HG03469 (cell line): ENCODE data around the gene LAMA4.

Source experiments
- ATAC-seq: cut with Tn5 transposase; IDR thresholded peaks from one replicate; pipeline ENCODE4 v1.9.1; 2021; ENCODE audit warnings: mild to moderate bottlenecking, moderate library complexity, moderate number of reproducible peaks; ENCODE audit not compliant: unreplicated experiment

The LAMA4 gene

DNA sequence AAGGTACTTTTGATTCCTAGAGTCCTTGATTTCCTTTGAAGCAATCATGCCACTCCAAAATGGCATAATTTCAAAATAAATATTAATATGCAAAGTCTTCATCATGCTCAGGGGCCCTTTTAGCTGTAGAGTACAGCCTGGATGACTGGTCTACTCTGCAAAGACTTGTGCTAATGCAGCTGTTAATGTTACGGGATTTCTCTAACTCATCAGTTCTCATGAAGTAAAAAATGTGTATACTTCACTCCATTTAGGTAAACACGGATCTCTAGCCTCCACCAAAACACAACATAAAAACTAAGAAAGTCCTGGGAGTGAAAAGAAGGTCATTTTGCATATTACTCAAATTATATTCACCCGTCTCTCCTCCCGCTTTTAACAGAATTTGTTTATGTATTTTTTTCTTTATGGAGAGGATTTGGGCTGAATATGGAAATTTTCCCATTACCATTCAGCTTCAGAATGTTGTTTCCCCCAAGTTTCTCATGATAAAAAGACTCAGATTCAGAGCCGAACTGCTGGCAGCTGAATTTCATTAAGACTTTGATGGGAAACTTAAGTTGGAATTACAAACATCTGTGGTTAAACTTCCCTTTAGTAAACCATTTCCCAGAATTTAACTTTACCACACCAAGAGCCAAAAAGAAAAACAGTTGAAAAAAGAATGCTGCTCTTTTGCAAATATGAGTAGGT lies 8.7 kb downstream of the LAMA4 start:
- ATAC-seq = no peak

DNA sequence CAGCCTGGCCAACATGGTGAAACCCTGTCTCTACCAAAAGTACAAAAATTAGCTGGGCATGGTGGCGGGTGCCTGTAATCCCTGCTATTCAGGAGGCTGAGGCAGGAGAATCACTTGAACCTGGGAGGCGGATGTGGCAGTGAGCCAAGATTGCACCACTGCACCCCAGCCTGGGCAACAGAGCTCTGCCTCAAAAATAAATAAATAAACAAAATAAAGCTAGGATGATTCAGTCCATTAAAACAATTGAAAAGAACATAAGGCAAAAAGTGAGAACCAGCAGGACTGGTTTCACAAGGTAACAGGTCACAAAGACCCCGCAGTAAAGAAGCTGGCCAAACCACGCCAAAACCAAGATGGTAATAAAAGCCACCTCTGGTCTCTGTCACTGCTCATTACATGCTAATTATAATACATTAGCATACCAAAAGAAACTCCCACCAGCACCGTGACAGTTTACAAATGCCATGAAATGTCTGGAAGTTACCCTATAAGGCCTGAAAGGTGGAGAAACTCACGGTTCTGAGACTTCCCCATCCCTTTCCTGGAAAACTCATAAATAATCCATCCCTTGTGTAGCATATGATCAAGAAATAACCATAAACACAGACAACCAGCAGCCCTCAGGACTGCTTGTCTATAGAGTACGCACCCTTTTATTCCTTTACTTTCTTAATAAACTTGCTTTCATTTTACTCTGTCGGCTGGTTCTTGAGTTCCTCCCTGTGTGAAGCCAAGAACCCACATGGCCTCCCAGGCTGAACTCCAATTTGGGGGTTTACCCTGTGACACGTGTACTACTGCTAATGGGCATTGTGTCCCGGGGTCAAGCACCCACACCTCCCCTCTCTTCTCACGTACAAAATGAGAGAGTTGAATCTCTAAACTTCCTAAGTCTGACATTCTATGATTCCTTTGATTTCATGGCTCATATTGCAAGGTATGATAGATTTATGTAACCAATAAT lies 10.2 kb downstream of the LAMA4 start:
- no peak for ATAC-seq

DNA sequence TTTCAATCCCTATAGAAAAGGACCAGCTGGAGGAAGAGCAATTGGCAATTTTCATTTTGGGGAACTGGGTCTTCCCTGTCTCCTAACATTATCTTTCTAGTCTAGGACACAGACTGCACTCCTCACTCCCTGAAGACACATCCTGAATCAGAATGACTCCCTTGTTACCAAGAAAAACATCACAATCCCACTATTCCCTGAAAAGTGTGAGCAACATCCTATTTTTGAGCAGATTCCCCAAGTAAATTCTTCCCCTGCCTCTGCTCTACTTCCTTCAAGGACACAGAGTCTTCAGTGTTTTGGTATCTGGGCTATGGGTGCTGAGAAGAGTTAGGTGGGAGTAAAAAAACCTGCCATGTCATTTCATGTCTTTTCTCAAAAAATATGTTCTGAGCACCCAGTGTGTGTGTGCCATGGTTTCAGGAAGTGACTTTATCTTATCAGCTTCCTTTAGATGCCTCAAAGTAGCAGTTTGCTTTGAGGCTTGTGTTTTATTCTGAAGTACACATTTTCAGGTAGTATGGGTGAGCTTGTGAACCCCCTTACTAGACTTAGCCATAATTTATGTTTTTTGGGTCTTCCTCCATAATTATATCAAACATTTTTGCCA lies 12.4 kb downstream of the LAMA4 start:
- ATAC-seq = no peak

DNA sequence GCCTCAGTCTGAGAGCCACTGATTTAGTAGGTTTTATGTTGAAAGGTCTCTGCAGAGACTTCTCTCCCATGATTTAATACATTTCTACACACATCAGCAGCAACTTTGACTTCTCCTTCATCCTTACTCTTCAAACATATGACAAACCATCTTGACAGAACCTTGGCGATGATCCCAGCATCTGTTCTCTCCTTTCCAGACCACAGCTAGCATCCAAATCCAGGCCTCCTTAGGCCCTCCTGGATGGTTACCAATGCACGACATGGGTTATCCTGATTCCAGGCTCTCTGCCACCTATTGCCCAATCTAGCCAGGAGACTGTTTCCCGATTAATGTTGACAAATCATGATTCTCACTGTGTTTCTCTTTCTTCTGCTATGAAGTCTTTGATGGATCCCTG lies 16.8 kb downstream of the LAMA4 start:
- no peak for ATAC-seq

DNA sequence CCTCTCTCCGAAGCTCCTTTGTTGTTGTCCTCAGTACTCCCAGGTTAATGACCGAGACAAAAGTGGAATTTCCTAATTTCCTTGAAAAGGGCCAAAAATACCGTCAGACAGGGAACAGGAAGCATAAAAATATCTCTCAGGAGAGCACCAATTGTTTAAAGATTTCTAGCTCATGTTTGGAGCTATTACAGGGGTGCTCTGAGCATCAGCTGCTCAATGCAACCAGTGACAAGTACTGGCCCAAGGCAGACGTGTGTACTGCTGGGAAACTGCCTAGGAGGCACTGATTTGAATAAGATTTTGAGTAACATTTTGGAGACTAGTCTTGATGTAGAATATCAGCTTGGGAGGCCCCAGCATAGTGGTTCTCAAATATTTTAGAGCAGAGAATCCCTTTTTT lies 17.3 kb downstream of the LAMA4 start:
- no peak for ATAC-seq

DNA sequence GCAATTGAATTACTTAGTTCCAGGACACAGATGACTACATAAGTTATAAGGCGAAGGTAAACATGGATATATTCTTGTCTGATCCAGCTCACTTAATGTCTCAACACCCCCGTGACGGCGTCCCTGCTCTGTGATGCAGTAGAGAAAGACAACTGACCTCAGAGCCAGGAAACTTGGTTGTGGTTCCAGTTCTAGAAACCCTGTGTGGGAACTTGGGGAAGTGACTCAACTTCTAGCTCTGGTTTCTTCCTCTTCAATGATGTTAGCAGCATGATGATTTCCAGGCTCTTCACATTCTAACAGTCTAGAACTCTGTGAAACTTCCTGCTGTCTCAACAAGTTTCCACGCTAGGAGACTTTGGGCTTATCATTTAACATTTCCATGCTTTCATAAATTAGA lies 18.4 kb downstream of the LAMA4 start:
- ATAC-seq = no peak

DNA sequence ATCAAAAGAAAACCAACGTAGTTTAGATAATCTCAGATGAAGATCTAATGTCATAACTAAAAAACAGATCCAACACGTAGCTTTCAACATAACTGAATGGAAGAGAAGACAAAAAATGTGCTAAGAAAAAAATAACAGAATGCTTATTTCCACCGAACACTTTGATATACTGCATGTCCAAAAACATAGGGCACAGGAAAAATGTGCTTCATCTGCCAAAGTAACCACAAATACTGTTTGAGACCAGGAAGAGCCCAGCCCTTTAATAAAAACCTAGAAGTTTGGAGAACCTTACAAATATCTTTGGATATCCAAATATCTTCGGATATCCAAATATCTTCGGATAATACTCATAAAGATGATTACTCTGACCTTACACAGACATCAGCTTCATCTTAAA lies 19.8 kb downstream of the LAMA4 start:
- no peak for ATAC-seq

DNA sequence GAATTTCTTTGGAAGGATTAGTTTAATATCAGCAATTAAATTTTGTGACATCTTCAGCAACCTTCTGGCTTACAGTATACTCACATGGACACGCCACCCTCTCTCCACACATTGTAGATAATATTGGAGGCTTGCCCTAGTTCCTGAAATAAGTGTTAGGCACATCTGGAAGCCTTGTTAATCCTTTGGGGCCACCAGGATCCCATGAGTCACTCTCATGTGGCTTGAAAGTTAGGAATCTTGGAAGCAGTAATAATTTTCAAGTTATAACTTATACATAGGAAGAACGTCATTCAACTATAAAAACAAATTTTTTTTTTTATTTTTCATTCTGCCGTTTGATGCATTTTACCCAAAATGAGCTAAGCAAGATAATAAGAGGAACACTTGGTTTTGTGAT lies 20.5 kb downstream of the LAMA4 start:
- no peak for ATAC-seq

DNA sequence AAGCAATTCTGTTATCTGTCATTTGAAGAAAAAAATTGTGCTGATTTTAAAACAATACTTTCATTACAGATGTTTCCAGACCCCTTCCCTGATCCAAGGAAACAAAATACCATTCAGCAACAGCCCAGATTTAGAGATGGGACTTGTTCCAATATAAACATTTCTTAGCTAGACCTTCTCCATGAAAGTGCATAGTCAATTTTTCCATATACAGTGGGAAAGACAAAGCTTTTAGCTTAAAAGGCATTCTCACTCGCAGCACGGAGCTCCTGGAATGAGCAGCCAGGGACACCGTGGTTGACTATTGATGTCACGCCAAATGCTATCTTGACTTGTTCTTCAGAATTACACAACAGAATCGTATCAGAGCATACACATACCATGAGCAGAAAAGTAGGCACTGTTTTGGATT lies 21.5 kb downstream of the LAMA4 start:
- ATAC-seq = no peak

DNA sequence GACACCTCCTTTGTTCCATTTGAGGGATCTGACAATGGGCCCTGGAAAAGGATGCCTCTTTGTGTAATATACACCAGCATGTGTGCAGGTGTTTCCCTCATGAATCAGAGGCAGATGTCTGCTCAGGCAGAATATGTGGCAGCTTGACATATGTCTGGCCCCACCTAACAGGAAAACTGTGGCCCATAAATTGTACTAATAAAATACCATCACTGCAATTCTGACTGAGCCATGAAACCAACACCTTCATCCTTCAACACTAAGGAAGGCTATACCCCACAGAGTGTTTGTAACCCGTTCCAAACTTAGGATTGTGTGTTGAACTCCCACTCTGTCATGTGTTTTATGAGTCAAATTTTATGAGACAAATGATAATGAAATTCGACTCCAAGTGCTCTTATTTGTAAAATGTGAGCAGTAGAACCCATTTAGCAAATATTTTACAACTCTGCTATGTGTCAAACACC lies 22.7 kb downstream of the LAMA4 start:
- no peak for ATAC-seq

DNA sequence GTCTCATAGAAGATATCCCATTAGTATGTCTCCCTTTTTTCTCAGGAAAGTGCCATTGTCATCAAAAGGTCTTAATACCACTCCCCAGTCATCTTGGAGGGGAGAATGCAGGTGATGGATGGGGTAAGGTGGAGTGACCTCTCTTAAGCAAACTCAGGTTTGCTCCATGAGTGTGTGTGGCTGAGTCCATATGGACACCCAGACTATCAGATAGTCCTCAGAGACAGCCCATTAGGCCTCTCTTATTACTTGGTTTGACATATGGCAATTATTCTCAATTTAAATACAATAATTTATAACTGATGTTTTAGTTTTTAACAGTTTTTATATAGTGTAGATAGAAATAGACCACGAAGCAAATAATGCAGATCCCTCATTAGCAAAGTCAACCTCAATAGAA lies 23.2 kb downstream of the LAMA4 start:
- no peak for ATAC-seq

DNA sequence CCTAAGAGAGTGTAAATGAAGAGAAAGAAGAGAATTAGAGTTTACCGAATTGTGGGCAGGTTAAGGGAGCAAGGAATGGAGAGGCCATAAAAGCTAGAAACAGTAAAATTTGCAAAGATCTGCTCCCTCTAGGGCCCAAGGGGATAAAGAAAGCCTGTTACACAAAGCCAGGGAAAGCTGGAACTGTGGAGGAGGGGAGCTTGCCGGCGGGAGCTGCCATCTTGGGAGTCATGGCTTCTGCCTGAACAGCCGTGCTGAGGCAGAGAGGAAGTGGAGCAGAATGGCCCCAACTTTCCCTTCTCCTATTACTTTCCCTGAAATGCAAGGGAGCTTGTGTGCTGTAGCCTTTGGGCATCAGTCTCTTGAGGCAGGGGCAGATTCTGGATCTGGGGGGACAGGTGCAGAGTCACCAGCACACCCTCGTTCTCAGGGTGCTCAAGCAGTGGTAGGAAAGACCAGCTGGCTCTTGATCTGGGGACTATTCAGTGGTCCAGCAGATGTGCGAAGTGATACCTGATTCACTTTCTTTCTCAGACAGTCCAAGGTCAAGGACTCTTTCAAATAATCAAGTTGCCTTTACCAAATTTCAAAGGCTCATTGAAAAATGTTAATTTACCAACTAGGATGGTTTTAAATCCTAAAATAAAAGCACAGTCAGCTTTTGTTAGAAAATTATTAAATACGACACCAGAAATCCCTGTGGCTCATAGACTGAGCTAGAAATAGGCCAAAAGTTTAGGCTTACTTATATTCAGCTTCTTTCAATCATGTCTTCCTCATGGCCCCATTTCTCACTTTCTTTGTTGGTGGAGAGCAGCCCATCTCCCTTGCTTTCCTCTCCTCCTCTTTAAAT lies 25.7 kb downstream of the LAMA4 start:
- ATAC-seq = no peak

DNA sequence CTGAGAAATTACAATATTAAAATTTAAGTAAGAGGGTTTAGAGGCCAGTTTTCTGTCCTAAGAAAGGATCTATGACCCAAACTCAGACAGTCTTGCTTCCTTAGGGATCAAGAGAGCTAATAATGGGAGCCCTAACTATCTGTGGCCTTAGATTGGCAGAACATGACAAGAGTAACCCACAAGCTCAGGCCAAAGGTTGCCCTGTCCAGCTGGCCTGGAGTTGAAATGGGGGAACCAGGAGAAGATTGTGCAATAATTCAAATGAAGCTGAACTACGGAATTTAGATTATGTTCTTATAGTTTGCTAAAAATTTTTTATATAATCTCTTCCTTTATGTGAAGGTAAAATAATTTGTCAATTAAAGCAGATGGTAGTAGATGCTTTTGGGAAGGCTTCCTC lies 26.4 kb downstream of the LAMA4 start:
- no peak for ATAC-seq

DNA sequence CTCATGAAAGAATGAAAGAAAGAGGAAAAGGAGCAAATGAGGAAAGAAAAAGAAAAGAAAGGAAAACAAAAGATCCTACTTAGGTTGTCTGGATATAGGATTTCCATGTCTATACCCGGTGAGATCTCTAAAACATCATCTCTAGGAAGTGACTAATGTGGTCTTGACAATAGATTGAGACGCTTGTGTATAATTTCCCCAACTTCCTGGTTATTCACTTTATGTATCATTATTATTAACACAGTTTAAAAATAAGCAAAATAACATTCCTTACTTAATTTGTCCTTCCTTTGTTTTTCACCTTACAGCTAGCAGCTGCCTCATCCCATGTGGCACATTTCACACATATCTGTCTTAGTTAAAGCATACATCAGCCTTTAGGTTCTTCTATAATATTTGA lies 27.0 kb downstream of the LAMA4 start:
- no peak for ATAC-seq

DNA sequence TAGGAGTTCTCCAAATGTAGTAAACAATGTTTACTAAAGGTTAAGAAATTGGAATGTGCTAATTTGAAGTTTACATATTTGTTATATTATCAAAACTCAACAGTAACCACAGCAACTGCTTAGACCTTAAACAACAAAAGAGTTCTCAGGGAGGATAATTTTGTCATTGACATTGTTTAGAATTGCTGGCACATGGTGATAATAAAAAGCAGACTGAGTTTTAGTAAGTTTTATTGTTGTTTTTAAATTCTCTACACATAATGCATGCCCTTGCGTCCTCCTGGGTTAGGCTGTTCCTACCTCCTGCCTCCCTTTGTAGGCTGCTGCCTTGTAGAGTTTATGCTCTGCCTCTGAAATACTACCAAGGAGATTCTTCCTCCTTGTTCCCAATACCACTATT lies 28.7 kb downstream of the LAMA4 start:
- no peak for ATAC-seq

DNA sequence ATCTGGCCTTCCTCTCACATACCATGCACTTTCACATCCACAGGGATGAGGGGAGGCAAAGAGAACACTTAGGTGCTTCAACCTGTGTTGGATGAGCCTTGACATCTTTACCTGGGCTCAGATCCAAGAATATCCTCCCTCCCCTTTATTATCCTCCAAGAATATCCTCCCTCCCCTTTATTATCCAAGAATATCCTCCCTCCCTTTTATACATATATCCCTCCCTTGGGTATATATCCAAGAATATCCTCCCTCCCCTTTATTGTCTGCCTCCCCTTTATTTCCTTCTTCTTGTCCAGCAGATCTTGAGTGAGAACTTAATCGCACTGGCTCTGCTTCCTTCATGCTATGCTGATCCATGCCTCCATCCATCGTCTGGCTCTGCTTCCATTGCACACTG lies 30.3 kb downstream of the LAMA4 start:
- no peak for ATAC-seq

DNA sequence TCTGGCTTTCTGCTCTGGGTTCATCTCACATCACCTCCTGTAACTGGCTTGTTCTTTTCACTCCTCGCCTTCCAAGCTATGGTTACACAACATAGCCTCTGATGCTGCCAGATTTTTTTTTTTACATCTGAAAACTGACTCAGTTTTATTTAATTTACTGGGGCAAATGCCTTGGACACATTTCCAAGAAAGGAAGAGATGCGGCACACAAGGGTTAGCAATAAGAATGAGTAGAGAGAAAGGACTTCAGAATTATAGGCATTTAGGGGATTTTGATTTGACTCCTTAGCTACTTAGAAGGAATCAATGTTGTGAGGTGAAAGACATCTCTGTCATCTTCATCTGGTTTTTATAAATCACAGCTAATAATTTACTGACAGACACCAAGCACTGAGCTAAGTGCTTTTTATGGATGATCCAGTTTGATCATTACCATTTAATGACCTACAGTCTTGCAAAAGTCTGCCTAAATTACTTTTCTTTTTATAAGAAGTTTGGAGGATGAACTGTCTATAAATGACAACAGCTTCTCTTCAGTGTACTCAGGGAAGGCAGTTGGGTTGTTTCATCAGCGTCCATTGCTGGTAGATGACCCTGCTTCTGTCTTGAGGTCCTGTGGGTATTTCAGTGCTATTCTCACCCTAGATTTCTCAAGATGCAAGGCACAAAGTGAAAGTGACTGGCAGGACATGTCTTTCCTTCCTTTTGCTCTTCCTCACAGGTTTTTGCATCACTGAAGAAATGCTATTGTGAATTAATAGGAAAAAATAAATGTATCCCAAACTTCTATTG lies 31.1 kb downstream of the LAMA4 start:
- ATAC-seq = no peak

DNA sequence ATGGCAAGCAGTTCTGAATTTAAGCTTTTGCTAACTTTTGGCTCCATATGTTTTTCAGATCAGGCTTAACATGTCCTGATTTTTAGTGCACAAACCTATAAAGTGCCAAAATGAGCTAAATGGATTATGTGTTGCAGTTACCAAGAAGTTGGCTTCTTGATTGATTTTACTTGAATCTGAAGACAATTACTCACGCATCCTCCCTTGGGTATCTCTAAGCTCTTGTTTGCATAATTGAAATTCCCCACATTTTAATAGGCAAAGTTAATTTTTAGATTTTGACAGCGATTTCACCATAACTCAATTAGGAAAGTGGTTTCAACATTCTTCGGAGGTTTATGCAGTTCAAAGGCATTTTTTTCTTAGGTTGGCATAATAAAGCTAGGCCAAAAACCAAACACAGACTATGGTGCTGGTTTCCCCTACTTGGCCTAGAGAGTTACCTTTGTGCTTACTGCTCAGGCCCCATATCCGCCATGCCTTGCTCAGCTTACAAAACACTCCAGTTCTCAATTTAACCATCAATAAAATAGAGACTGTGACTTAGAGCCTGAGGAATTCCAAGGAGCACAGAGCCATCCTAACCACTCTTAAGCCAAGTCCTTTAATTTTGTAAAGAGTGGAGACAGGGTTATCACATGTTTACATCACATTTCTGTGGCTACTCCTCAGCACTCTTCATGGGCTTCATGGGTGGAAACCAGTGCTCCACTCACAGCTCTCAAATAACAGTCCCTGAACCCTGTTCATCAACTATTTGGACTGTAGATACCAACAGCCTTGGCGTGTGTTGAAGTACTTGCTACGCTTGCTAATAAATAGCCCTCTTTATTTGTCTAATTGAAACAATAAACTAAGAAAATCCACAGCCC lies 32.1 kb downstream of the LAMA4 start:
- no peak for ATAC-seq

DNA sequence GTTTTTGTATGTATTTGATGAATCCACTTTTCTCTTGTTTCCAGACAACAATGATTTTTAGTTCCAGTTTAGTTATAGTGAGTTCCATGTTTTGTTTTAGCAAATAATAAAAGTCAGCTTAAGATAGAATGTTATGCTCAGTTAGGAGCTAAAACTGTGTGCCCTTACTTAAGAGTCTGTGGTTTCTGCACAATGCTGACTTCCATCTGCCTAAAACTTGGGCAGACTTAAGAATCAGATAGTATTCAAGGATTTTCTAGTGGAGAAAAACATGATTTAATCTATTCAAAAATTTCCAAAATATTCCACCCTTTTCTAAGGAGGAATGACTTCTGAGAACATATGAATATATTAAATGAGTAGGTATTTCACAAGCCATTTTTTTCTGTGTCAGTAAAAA lies 32.8 kb downstream of the LAMA4 start:
- ATAC-seq = no peak
